ENCODE data around the gene STEEP1. TPM values are rescaled to one million over a fixed set of nuclear protein-coding genes. Genes with fewer than 3 reads are reported as not detected.
A peak's percentile ranks its signal among the peaks of the same experiment; 100 is the strongest.

Gene STEEP1
- polyA plus RNA-seq (2013, experiment 1 of 2) = 14.8 TPM
- polyA plus RNA-seq (2013, experiment 2 of 2) = 14.3 TPM

DNA sequence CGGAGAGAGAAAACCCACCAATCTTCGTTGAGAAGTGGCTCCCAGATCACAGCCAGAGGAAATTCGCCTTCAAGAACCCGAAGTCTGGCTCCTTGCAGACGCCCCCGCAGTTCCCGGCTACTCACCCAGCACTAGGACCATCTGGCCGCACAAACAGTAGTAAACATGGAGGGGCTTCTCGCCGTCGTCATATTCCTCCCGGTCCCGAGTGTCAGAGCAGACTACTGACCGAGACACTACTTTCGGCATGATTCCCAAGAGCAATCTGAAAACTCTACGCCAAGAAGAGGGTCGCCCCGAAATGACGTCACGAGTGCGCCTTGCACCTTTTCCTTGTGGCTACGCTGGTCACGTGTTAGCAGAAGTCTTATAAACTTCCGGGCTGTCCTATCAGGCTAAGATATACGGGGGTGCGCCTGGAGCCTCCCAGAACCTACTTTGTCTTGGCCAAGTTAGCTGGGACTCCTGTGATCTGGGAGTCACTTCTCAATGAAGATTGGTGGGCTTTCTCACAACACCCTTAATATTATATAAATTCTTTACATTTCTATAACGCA lies at the start of gene STEEP1:
Gene STEEP1 (minus strand): TSS at position 303 of the 557 bp plus-strand sequence. CDS start 54 bp downstream, at position 249.
- H3K27ac ChIP-seq (ENCODE audit: low read length, poor library complexity, severe bottlenecking) = no peak within 1 kb of the TSS
- H2BK15ac ChIP-seq (ENCODE audit: low read depth, poor library complexity, severe bottlenecking) = no peak within 1 kb of the TSS
- H3K4ac ChIP-seq (ENCODE audit: low read depth in 1 of 2, low read length in 2 of 2) = no peak within 1 kb of the TSS
- WGBS = under 1% methylated on average over 26 of the region's 27 CpGs
- no peaks in the 10 kb centered on the region for H3K9me3 ChIP-seq (ENCODE audit: control insufficient read depth, low read length)
- peak within 1 kb of the TSS; percentile 94 for H3K9ac ChIP-seq (ENCODE audit: low read length)
- H3K4me1 ChIP-seq (ENCODE audit: control insufficient read depth, insufficient read depth, low read depth, low read length) = no peaks in the 10 kb centered on the region
- peak within 1 kb of the TSS; percentile 61 to 85 for H3K4me3 ChIP-seq (ENCODE audit: insufficient read depth in 1 of 2, low read depth in 1 of 2, low read length in 2 of 2)
- H2AFZ ChIP-seq (ENCODE audit: low read depth, low read length) = no peak within 1 kb of the TSS
- H3K27me3 ChIP-seq (ENCODE audit: control insufficient read depth in 1 of 2, insufficient read depth in 1 of 2, low read length in 2 of 2) = no peaks in the 10 kb centered on the region
- H4K8ac ChIP-seq (ENCODE audit: low read length) = no peak within 1 kb of the TSS
- peaks cover 0 to 6% of the 10 kb centered on the region in 2 experiments for H3K36me3 ChIP-seq (ENCODE audit: control insufficient read depth in 1 of 2, insufficient read depth in 2 of 2, low read depth in 1 of 2, low read length in 2 of 2)
- H2BK12ac ChIP-seq (ENCODE audit: low read length in 2 of 2) = no peak within 1 kb of the TSS
- no peak within 1 kb of the TSS for H3K23ac ChIP-seq (ENCODE audit: low read length in 2 of 2)
- H4K91ac ChIP-seq (ENCODE audit: low read length) = no peak within 1 kb of the TSS
- peak; percentile 94 for DNase-seq
- peak within 1 kb of the TSS; percentile 66 for H3K4me2 ChIP-seq (ENCODE audit: low read length, poor library complexity, severe bottlenecking)
- H2BK5ac ChIP-seq (ENCODE audit: low read depth, low read length, poor library complexity, severe bottlenecking) = no peak within 1 kb of the TSS
- H2BK120ac ChIP-seq (ENCODE audit: low read depth, low read length) = no peak within 1 kb of the TSS
- H3K18ac ChIP-seq (ENCODE audit: low read depth in 1 of 2, low read length in 2 of 2) = no peak within 1 kb of the TSS
- no peak within 1 kb of the TSS for H3K14ac ChIP-seq (ENCODE audit: low read length in 2 of 2)
- H2AK5ac ChIP-seq (ENCODE audit: low read length, severe bottlenecking) = no peak within 1 kb of the TSS
- H3K79me1 ChIP-seq (replicated peaks; ENCODE audit: low read length, poor library complexity, severe bottlenecking) = peaks cover 2% of the 10 kb centered on the region

- 92% methylated on average over 12 of the region's 13 CpGs for WGBS
- H2AK5ac ChIP-seq (ENCODE audit: low read length, severe bottlenecking) = no peak overlapping the region
Observed at GRCh38 chrX:119614776-119615175, 49.6 kb upstream of the STEEP1 start.

GRCh38 chrX:119607018-119607389 lies 41.8 kb upstream of the STEEP1 start:
- Histone ChIP-seq H2AFZ (ENCODE audit: low read depth, low read length) (no peak overlapping the region), H3K18ac (ENCODE audit: low read depth in 1 of 2, low read length in 2 of 2) (no peak overlapping the region), H3K27ac (ENCODE audit: low read length, poor library complexity, severe bottlenecking) (no peak overlapping the region), H4K8ac (ENCODE audit: low read length) (no peak overlapping the region), H2BK15ac (ENCODE audit: low read depth, poor library complexity, severe bottlenecking) (no peak overlapping the region), H3K14ac (ENCODE audit: low read length in 2 of 2) (no peak overlapping the region), H3K4me1 (ENCODE audit: control insufficient read depth, insufficient read depth, low read depth, low read length) (no peaks in the 10 kb centered on the region), H3K23ac (ENCODE audit: low read length in 2 of 2) (no peak overlapping the region), H2BK120ac (ENCODE audit: low read depth, low read length) (no peak overlapping the region), H3K4me3 (ENCODE audit: insufficient read depth in 1 of 2, low read depth in 1 of 2, low read length in 2 of 2) (peak overlapping the region in 1 of 2 experiments; percentile 89), H3K79me1 (replicated peaks; ENCODE audit: low read length, poor library complexity, severe bottlenecking) (no peaks in the 10 kb centered on the region), H3K36me3 (ENCODE audit: control insufficient read depth in 1 of 2, insufficient read depth in 2 of 2, low read depth in 1 of 2, low read length in 2 of 2) (no peaks in the 10 kb centered on the region), H3K4me2 (ENCODE audit: low read length, poor library complexity, severe bottlenecking) (no peak overlapping the region), H3K27me3 (ENCODE audit: control insufficient read depth in 1 of 2, insufficient read depth in 1 of 2, low read length in 2 of 2) (peaks cover 0 to 12% of the 10 kb centered on the region in 2 experiments), H3K9me3 (ENCODE audit: control insufficient read depth, low read length) (no peaks in the 10 kb centered on the region), H4K91ac (ENCODE audit: low read length) (no peak overlapping the region), H2AK5ac (ENCODE audit: low read length, severe bottlenecking) (no peak overlapping the region), H2BK5ac (ENCODE audit: low read depth, low read length, poor library complexity, severe bottlenecking) (no peak overlapping the region), H3K4ac (ENCODE audit: low read depth in 1 of 2, low read length in 2 of 2) (no peak overlapping the region), H3K9ac (ENCODE audit: low read length) (peak overlapping the region; percentile 94), H2BK12ac (ENCODE audit: low read length in 2 of 2) (no peak overlapping the region)
- 100% methylated on average over 6 of the region's 7 CpGs for whole genome bisulfite sequencing
- no peak for DNase-seq

More at GRCh38 chrX:119614776-119615175, 49.6 kb upstream of the STEEP1 start:
- no peak overlapping the region for H3K18ac ChIP-seq (ENCODE audit: low read depth in 1 of 2, low read length in 2 of 2)
- H3K14ac ChIP-seq (ENCODE audit: low read length in 2 of 2) = no peak overlapping the region
- H3K9ac ChIP-seq (ENCODE audit: low read length) = no peak overlapping the region
- no peak overlapping the region for H2BK15ac ChIP-seq (ENCODE audit: low read depth, poor library complexity, severe bottlenecking)
- H3K9me3 ChIP-seq (ENCODE audit: control insufficient read depth, low read length) = no peaks in the 10 kb centered on the region
- H3K36me3 ChIP-seq (ENCODE audit: control insufficient read depth in 1 of 2, insufficient read depth in 2 of 2, low read depth in 1 of 2, low read length in 2 of 2) = no peaks in the 10 kb centered on the region
- H3K4me3 ChIP-seq (ENCODE audit: insufficient read depth in 1 of 2, low read depth in 1 of 2, low read length in 2 of 2) = no peak overlapping the region
- no peak overlapping the region for H3K4ac ChIP-seq (ENCODE audit: low read depth in 1 of 2, low read length in 2 of 2)
- no peak overlapping the region for H4K8ac ChIP-seq (ENCODE audit: low read length)
- H2BK120ac ChIP-seq (ENCODE audit: low read depth, low read length) = no peak overlapping the region
- H2AFZ ChIP-seq (ENCODE audit: low read depth, low read length) = no peak overlapping the region
- no peak overlapping the region for H4K91ac ChIP-seq (ENCODE audit: low read length)
- no peak overlapping the region for H2BK5ac ChIP-seq (ENCODE audit: low read depth, low read length, poor library complexity, severe bottlenecking)
- no peak overlapping the region for H3K23ac ChIP-seq (ENCODE audit: low read length in 2 of 2)
- DNase-seq = no peak
- H3K27me3 ChIP-seq (ENCODE audit: control insufficient read depth in 1 of 2, insufficient read depth in 1 of 2, low read length in 2 of 2) = peaks cover 0 to 17% of the 10 kb centered on the region in 2 experiments
- no peaks in the 10 kb centered on the region for H3K4me1 ChIP-seq (ENCODE audit: control insufficient read depth, insufficient read depth, low read depth, low read length)
- no peak overlapping the region for H2BK12ac ChIP-seq (ENCODE audit: low read length in 2 of 2)
- no peak overlapping the region for H3K4me2 ChIP-seq (ENCODE audit: low read length, poor library complexity, severe bottlenecking)
- H3K79me1 ChIP-seq (replicated peaks; ENCODE audit: low read length, poor library complexity, severe bottlenecking) = no peaks in the 10 kb centered on the region
- no peak overlapping the region for H3K27ac ChIP-seq (ENCODE audit: low read length, poor library complexity, severe bottlenecking)

- peak within 1 kb of the TSS; percentile 88 for H2AFZ ChIP-seq (ENCODE audit: low read depth, low read length)
- no peak within 1 kb of the TSS for H2BK5ac ChIP-seq (ENCODE audit: low read depth, low read length, poor library complexity, severe bottlenecking)
- H3K79me1 ChIP-seq (replicated peaks; ENCODE audit: low read length, poor library complexity, severe bottlenecking) = no peaks in the 10 kb centered on the region
- no peak within 1 kb of the TSS for H2AK5ac ChIP-seq (ENCODE audit: low read length, severe bottlenecking)
- peaks cover 0 to 12% of the 10 kb centered on the region in 2 experiments for H3K27me3 ChIP-seq (ENCODE audit: control insufficient read depth in 1 of 2, insufficient read depth in 1 of 2, low read length in 2 of 2)
- H2BK12ac ChIP-seq (ENCODE audit: low read length in 2 of 2) = no peak within 1 kb of the TSS
- peak within 1 kb of the TSS in 1 of 2 experiments; percentile 82 for H3K4ac ChIP-seq (ENCODE audit: low read depth in 1 of 2, low read length in 2 of 2)
- H4K91ac ChIP-seq (ENCODE audit: low read length) = peak within 1 kb of the TSS; percentile 61
- H3K14ac ChIP-seq (ENCODE audit: low read length in 2 of 2) = peak within 1 kb of the TSS in 1 of 2 experiments; percentile 95
- H3K9ac ChIP-seq (ENCODE audit: low read length) = peak within 1 kb of the TSS; percentile 94
- 37% methylated on average over 14 of the region's 46 CpGs for WGBS
- peak within 1 kb of the TSS; percentile 66 for H3K27ac ChIP-seq (ENCODE audit: low read length, poor library complexity, severe bottlenecking)
- H2BK120ac ChIP-seq (ENCODE audit: low read depth, low read length) = no peak within 1 kb of the TSS
- H3K4me3 ChIP-seq (ENCODE audit: insufficient read depth in 1 of 2, low read depth in 1 of 2, low read length in 2 of 2) = peak within 1 kb of the TSS; percentile 89 to 91
- peak; percentile 90 for DNase-seq
- H4K8ac ChIP-seq (ENCODE audit: low read length) = peak within 1 kb of the TSS; percentile 72
- H3K18ac ChIP-seq (ENCODE audit: low read depth in 1 of 2, low read length in 2 of 2) = peak within 1 kb of the TSS; percentile 96 to 97
- H3K4me2 ChIP-seq (ENCODE audit: low read length, poor library complexity, severe bottlenecking) = peak within 1 kb of the TSS; percentile 77
- H3K4me1 ChIP-seq (ENCODE audit: control insufficient read depth, insufficient read depth, low read depth, low read length) = no peaks in the 10 kb centered on the region
- peak within 1 kb of the TSS; percentile 83 for H2BK15ac ChIP-seq (ENCODE audit: low read depth, poor library complexity, severe bottlenecking)
- no peak within 1 kb of the TSS for H3K23ac ChIP-seq (ENCODE audit: low read length in 2 of 2)
- H3K9me3 ChIP-seq (ENCODE audit: control insufficient read depth, low read length) = no peaks in the 10 kb centered on the region
- no peaks in the 10 kb centered on the region for H3K36me3 ChIP-seq (ENCODE audit: control insufficient read depth in 1 of 2, insufficient read depth in 2 of 2, low read depth in 1 of 2, low read length in 2 of 2)
Observed at GRCh38 chrX:119606280-119607017, 41.2 kb upstream of the STEEP1 start, which contains the start of gene NKRF. NKRF (minus strand) TSS chrX:119606424.
